Panc1 (cell line): Measurements from ENCODE around the gene KCND3.

Experiments
- POLR2AphosphoS5 ChIP-seq: IDR thresholded peaks from 2 replicates; pipeline ENCODE4 v1.6.1; 2012; ENCODE audit warnings: mild to moderate bottlenecking, low read depth, low read length, moderate library complexity
- SIN3A ChIP-seq: IDR thresholded peaks from 2 replicates; pipeline ENCODE4 v1.6.1; 2012; ENCODE audit warnings: low read depth, mild to moderate bottlenecking, low read length, moderate library complexity, borderline replicate concordance; ENCODE audit not compliant: insufficient read depth
- TCF7L2 ChIP-seq: IDR thresholded peaks from 2 replicates; pipeline ENCODE4 v1.6.1; 2011; ENCODE audit warnings: mild to moderate bottlenecking, low read depth, low read length, inconsistent platforms
- TF ChIP-seq, protein P1 (sequence below): fragments of 450-650 bp; IDR thresholded peaks from 2 replicates; pipeline ENCODE4 v1.5.1; 2017; ENCODE audit warnings: mild to moderate bottlenecking
- TF ChIP-seq, protein P2 (sequence below), 2 experiments: IDR thresholded peaks; 2 replicates each; pipeline ENCODE4 v1.6.1; 2011 to 2012; ENCODE audit warnings: low read depth in 2 of 2, control low read depth in 1 of 2, low read length in 1 of 2, mild to moderate bottlenecking in 1 of 2, moderate library complexity in 1 of 2; ENCODE audit not compliant: insufficient read depth in 1 of 2

DNA sequence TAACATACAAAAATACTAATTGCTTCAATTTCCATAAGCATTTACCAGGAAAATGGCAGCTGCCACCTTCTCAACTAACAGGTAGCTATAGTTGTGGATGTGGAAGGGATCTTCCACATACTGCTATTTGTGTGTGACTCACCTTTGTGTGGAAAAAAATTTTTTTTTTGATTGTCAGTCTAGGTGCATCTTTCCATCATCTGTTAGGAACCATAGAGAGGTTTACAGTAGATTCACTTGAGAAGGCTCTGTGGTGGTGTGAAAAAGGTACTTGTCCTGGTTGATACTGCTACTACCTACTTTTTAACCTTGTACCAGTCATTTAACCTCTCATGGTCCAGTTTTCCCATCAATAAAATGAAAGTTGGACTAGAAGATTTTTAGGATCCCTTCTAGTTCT is 220.8 kb downstream of the KCND3 start:
- TF ChIP-seq, protein P1, sequence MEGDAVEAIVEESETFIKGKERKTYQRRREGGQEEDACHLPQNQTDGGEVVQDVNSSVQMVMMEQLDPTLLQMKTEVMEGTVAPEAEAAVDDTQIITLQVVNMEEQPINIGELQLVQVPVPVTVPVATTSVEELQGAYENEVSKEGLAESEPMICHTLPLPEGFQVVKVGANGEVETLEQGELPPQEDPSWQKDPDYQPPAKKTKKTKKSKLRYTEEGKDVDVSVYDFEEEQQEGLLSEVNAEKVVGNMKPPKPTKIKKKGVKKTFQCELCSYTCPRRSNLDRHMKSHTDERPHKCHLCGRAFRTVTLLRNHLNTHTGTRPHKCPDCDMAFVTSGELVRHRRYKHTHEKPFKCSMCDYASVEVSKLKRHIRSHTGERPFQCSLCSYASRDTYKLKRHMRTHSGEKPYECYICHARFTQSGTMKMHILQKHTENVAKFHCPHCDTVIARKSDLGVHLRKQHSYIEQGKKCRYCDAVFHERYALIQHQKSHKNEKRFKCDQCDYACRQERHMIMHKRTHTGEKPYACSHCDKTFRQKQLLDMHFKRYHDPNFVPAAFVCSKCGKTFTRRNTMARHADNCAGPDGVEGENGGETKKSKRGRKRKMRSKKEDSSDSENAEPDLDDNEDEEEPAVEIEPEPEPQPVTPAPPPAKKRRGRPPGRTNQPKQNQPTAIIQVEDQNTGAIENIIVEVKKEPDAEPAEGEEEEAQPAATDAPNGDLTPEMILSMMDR, result no peak
- TF ChIP-seq POLR2AphosphoS5, result no peak
- no peak for TF ChIP-seq TCF7L2
- TF ChIP-seq SIN3A, result no peak
- TF ChIP-seq, protein P2, sequence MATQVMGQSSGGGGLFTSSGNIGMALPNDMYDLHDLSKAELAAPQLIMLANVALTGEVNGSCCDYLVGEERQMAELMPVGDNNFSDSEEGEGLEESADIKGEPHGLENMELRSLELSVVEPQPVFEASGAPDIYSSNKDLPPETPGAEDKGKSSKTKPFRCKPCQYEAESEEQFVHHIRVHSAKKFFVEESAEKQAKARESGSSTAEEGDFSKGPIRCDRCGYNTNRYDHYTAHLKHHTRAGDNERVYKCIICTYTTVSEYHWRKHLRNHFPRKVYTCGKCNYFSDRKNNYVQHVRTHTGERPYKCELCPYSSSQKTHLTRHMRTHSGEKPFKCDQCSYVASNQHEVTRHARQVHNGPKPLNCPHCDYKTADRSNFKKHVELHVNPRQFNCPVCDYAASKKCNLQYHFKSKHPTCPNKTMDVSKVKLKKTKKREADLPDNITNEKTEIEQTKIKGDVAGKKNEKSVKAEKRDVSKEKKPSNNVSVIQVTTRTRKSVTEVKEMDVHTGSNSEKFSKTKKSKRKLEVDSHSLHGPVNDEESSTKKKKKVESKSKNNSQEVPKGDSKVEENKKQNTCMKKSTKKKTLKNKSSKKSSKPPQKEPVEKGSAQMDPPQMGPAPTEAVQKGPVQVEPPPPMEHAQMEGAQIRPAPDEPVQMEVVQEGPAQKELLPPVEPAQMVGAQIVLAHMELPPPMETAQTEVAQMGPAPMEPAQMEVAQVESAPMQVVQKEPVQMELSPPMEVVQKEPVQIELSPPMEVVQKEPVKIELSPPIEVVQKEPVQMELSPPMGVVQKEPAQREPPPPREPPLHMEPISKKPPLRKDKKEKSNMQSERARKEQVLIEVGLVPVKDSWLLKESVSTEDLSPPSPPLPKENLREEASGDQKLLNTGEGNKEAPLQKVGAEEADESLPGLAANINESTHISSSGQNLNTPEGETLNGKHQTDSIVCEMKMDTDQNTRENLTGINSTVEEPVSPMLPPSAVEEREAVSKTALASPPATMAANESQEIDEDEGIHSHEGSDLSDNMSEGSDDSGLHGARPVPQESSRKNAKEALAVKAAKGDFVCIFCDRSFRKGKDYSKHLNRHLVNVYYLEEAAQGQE (IDR thresholded peaks at IDR 0.05; ENCODE audit: insufficient read depth in 1 of 2, low read depth in 2 of 2, low read length in 1 of 2), result no peak
